HG02973 (cell line): ENCODE data around the gene KLHL29.
A peak's percentile ranks its signal among the peaks of the same experiment; 100 is the strongest.

Experiments
- ATAC-seq: cut with Tn5 transposase; IDR thresholded peaks from one replicate; pipeline ENCODE4 v1.9.1; 2021; ENCODE audit warnings: moderate library complexity; ENCODE audit not compliant: unreplicated experiment

The KLHL29 gene

GRCh38 chr2:23393722-23394121, 8.7 kb downstream of the KLHL29 start:
- no peak for ATAC-seq

GRCh38 chr2:23394700-23395099, 9.7 kb downstream of the KLHL29 start:
- no peak for ATAC-seq

GRCh38 chr2:23397478-23397877, 12.5 kb downstream of the KLHL29 start:
- ATAC-seq, result no peak

- peak; percentile 37 for ATAC-seq
Observed at GRCh38 chr2:23399674-23400261, 14.8 kb downstream of the KLHL29 start.

GRCh38 chr2:23400703-23401102, 15.7 kb downstream of the KLHL29 start:
- ATAC-seq, result no peak

GRCh38 chr2:23401427-23402204, 16.6 kb downstream of the KLHL29 start:
- no peak for ATAC-seq

- ATAC-seq, result no peak
Observed at GRCh38 chr2:23402205-23402740, 17.3 kb downstream of the KLHL29 start.

- ATAC-seq, result peak; percentile 71
Observed at GRCh38 chr2:23404426-23404825, 19.4 kb downstream of the KLHL29 start.

GRCh38 chr2:23409248-23409647, 24.3 kb downstream of the KLHL29 start:
- ATAC-seq, result no peak

- ATAC-seq, result no peak
Observed at GRCh38 chr2:23410596-23410995, 25.6 kb downstream of the KLHL29 start.

GRCh38 chr2:23411752-23412431, 26.9 kb downstream of the KLHL29 start:
- no peak for ATAC-seq

GRCh38 chr2:23412556-23413155, 27.7 kb downstream of the KLHL29 start:
- ATAC-seq, result no peak

GRCh38 chr2:23413641-23414040, 28.7 kb downstream of the KLHL29 start:
- no peak for ATAC-seq

- ATAC-seq, result no peak
Observed at GRCh38 chr2:23414106-23414505, 29.1 kb downstream of the KLHL29 start.

- ATAC-seq, result no peak
Observed at GRCh38 chr2:23414871-23415270, 29.9 kb downstream of the KLHL29 start.

GRCh38 chr2:23417310-23417709, 32.3 kb downstream of the KLHL29 start:
- ATAC-seq, result no peak

GRCh38 chr2:23418056-23418455, 33.1 kb downstream of the KLHL29 start:
- ATAC-seq, result no peak

GRCh38 chr2:23418461-23418911, 33.5 kb downstream of the KLHL29 start:
- ATAC-seq, result no peak

GRCh38 chr2:23419171-23420090, 34.5 kb downstream of the KLHL29 start:
- ATAC-seq, result no peak
